LNCaP clone FGC (cell line): Measurements from ENCODE around the gene SFTPB.
"Not testable (repeated sequence)": the region's sequence is repeated elsewhere in the genome, so short reads cannot be mapped to it uniquely, and the experiment has no call there.

Experiments used
- DNase-seq: peaks from one replicate; pipeline ENCODE4 v3.0.0-alpha.2; 2011; ENCODE audit warnings: low read depth
- H3K4me3 ChIP-seq: 2 replicates; pipeline ENCODE4 v1.5.1; 2011; ENCODE audit warnings: mild to moderate bottlenecking, low read depth, low read length, control low read depth
- CTCF ChIP-seq: IDR thresholded peaks from 2 replicates; pipeline ENCODE4 v1.5.1; 2012; ENCODE audit warnings: mild to moderate bottlenecking; ENCODE audit not compliant: control insufficient read depth, insufficient read depth; ENCODE audit errors: extremely low read depth

SFTPB gene

GRCh38 chr2:85663594-85664565, 4.1 kb downstream of the SFTPB start:
- no peak for DNase-seq
- TF ChIP-seq CTCF, result no peak
- no peak overlapping the region for H3K4me3 ChIP-seq

DNA sequence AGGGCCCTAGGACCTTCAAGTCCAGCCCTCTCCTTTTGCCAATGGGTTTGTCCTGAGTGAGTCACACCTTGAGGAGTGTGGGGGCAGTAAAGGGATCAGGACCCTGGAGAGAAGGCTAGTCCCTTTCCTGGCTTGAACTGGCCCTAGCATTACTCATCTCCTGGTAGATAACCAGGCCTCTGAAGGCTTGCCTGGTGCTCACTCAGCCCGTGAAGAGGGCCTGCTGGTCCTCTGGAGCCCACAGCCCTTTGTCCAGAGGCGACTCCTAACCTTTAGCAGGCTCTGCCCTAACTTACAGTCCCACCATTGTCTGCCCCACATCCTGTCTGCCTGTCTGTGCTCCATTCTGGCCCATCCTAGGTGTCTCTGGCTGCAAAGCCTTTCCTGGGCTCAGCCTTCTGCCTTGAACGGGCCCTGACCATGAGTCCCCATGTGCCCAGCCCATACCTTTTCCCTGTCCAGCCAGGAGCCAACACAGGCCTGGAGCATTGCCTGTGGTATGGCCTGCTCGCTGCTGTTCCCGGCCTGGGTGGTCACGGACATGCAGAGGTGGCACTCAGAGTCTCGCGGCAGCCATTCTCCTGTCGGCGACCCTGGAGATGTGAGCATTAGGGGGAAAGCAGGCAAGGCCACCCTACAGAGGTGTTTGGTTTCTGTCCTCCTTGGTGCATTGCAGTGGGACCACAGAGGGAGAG, 5.0 kb downstream of the SFTPB start:
- DNase-seq, result no peak
- no peak overlapping the region for H3K4me3 ChIP-seq
- no peak for TF ChIP-seq CTCF

GRCh38 chr2:85661139-85661858, 6.7 kb downstream of the SFTPB start:
- no peak overlapping the region for H3K4me3 ChIP-seq
- TF ChIP-seq CTCF, result no peak
- no peak for DNase-seq

DNA sequence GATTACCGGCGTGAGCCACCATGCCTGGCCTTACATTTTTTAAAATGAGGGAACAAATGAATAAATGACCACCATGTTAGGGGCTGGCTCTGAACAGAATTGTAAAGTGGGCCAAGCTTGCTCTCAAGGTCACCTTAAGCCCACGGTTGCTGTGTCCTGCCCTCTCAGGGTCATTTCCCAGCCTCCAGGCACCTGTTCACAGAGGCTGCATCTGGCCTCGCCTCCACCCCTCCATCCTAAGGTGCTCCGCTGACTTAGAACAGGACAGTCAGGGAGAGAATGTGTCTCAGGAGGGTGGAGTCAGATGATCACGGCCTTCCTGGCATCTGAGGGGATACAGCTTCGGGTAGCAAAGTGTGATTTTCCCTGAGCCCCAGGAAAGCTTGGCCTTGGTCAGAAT, 7.3 kb downstream of the SFTPB start:
- no peak for TF ChIP-seq CTCF
- no peak for DNase-seq
- no peak overlapping the region for H3K4me3 ChIP-seq

- not testable (repeated sequence) for H3K4me3 ChIP-seq, DNase-seq
Observed at GRCh38 chr2:85660301-85660700, 7.7 kb downstream of the SFTPB start.

GRCh38 chr2:85659324-85659981, 8.5 kb downstream of the SFTPB start:
- no peak for TF ChIP-seq CTCF
- no peak overlapping the region for H3K4me3 ChIP-seq
- DNase-seq, result no peak

DNA sequence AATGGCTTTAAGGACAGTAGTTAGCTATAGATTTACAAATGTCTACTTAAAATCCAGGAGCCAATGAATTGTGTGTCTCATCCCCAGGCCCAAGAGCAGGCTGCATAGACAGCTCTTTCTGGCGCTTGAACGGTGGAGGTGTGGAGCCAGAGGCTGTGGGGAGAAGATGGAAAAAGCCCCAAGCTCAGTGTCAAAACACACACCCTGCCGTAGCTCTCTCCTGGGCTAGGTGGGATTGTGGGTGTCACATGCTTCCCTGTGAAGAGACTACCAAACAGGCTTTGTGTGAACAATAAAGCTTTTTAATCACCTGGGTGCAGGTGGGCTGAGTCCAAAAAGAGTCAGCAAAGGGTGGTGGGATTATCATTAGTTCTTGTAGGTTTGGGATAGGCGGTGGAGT, 10.6 kb downstream of the SFTPB start:
- not testable (repeated sequence) for H3K4me3 ChIP-seq, DNase-seq
